ENCODE data around the gene PGS1.

DNA sequence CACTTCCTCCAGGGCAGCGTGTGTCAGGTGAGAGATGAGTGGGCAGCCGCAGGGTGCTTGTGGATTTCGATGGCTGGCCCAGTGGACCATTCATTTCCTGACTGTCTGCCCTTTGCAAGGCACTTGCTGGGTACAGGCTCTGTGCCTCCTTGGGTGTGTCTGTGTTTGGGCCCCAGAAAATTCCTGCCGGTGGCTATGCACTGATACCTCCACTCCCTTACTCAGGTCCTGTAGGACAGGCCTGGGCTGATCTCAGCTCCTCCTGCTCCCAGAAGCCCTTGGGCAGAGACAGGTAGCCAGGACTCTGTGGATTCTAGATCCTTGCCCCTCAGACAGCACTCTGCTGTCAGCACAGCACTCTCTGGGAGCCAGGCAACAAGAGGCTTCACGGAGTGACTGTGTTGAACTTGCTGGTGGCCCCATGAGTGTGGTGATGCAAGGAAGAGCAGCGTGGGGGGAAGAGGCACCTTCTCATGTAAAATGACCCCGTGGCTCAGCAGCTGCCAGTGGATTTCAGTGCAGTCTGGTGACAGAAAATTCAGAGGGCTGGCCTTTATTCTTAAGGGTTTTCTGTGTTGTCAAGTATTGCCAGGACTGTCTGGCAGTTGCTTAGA lies 29.0 kb downstream of the PGS1 start:
- TF ChIP-seq, protein P1, sequence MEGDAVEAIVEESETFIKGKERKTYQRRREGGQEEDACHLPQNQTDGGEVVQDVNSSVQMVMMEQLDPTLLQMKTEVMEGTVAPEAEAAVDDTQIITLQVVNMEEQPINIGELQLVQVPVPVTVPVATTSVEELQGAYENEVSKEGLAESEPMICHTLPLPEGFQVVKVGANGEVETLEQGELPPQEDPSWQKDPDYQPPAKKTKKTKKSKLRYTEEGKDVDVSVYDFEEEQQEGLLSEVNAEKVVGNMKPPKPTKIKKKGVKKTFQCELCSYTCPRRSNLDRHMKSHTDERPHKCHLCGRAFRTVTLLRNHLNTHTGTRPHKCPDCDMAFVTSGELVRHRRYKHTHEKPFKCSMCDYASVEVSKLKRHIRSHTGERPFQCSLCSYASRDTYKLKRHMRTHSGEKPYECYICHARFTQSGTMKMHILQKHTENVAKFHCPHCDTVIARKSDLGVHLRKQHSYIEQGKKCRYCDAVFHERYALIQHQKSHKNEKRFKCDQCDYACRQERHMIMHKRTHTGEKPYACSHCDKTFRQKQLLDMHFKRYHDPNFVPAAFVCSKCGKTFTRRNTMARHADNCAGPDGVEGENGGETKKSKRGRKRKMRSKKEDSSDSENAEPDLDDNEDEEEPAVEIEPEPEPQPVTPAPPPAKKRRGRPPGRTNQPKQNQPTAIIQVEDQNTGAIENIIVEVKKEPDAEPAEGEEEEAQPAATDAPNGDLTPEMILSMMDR (IDR thresholded peaks at IDR 0.05; ENCODE audit: borderline replicate concordance, extremely low read depth, low read length, poor library complexity, severe bottlenecking) = no peak
- no peak for TF ChIP-seq EZH2 (IDR thresholded peaks at IDR 0.05; ENCODE audit: borderline replicate concordance, low read depth, low read length, severe bottlenecking)

All from DND-41 (cell line).